RPMI7951 (cell line): ENCODE data around the gene LMTK2. TPM values are rescaled to one million over a fixed set of nuclear protein-coding genes. Genes with fewer than 3 reads are reported as not detected.

Experiments
- total RNA-seq: library from RNA; depleted of rRNA; stranded (reverse); fragments of >200 nt; shearing (Covaris generic); gene quantifications from 2 replicates; pipeline ENCODE4 v1.2.3, GENCODE V29; 2014; rRNA removed

LMTK2 gene
- total RNA-seq, 1 experiment from 2014 or later: 4.7 TPM

Other genes starting within 250 kb of the LMTK2 start
- gene ASNS, start 234.5 kb upstream of the LMTK2 start, total RNA-seq: 21.8 and 30.9 TPM in 2 replicates
- not detected in 2 replicates for gene OCM2, start 116.7 kb upstream of the LMTK2 start, total RNA-seq
- gene BHLHA15, start 104.6 kb downstream of the LMTK2 start, total RNA-seq: 0.36 TPM in 1 of 2 replicates, not detected in the other
- gene TECPR1, start 145.4 kb downstream of the LMTK2 start, total RNA-seq: 7.1 and 7.4 TPM in 2 replicates
- 74.1 and 76.9 TPM in 2 replicates for gene BRI3, start 174.8 kb downstream of the LMTK2 start, total RNA-seq